GM21381 (cell line): Measurements from ENCODE around the gene ANLN.
"Not testable (repeated sequence)": the region's sequence is repeated elsewhere in the genome, so short reads cannot be mapped to it uniquely, and the experiment has no call there.

Source experiments
- ATAC-seq: cut with Tn5 transposase; IDR thresholded peaks from one replicate; pipeline ENCODE4 v1.9.1; 2021; ENCODE audit warnings: mild to moderate bottlenecking, moderate library complexity; ENCODE audit not compliant: unreplicated experiment

Gene ANLN

GRCh38 chr7:36464271-36464670 is 74.6 kb downstream of the ANLN start:
- no peak for ATAC-seq

GRCh38 chr7:36466001-36466400 is 76.3 kb downstream of the ANLN start:
- not testable (repeated sequence) for ATAC-seq

DNA sequence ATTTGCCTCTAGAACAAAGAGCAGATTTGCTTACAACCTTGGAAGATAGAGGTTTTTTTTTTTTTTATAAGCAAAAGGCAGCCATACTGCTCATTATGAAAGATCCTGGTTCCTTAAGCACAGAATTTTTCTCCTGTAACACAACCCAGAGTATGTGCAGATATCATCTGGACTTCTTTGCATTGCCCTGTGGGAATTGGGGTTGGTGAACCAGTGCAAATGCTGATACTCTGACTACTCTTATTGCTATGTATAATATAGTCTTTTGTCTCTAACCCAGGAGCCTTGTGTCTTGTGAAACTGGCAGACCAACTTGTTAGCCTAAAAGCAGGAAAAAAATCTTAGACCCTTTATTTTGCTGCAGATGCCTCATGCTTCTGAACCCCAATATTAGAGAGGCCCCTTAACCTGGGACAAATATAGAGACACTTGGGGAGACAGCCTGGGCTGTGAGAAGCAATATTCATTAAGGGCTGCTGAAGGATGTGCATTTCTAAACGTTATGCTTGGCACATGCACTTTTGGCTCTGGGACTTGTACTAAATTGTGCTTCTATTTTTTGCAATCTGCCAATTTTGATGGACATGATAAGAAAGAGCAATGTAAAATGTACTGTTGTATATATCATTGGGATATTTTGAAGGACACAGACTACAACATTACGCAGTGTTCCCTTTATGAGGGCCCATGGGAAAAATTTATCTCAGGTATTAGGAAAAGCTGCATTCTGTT is 78.9 kb downstream of the ANLN start:
- ATAC-seq = no peak

DNA sequence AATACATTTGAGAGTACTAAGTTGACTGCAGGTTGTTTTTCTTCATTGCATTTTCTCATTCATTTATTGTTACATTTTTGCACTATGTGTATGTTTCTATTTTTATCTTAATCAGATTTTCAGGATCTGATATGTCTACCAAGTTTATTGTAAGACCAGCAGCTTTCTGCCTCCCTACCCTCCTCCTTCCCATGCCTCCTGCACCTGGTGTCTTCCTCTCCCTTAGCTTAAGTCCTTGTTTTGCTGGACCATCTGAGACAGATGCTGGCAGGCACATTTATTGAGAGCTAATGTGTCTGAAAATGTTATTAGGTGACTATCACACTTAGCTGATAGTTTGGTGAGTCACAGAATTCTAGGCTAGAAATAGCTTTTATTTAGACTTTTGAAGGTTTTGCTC is 79.6 kb downstream of the ANLN start:
- ATAC-seq = no peak

DNA sequence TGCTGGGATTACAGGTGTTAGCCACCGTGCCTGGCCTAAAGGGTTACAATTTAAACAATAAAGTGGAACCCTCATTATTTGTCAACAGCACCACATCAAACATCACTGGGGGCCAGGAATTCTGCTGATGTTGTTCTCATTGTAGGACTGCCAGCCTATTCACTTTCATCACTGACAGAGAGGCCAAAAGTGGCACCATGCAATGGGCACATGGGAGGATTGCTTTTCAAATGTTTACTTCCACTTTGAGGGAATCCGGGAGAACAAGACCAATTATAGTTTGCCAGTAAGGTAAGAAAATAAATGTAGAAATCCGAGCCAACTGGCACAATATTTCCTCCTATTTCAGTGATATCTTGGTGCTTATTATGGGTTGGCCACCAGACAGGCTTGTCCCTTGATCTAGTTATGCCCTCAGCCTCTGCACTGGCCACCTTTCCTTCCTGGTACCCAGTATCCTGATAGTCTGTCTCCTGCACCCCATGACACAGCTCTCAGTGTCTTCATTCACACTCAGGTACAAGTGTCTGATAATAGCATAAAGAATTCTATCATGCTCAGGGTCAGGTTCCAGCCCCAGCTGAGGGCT is 82.6 kb downstream of the ANLN start:
- ATAC-seq = no peak

DNA sequence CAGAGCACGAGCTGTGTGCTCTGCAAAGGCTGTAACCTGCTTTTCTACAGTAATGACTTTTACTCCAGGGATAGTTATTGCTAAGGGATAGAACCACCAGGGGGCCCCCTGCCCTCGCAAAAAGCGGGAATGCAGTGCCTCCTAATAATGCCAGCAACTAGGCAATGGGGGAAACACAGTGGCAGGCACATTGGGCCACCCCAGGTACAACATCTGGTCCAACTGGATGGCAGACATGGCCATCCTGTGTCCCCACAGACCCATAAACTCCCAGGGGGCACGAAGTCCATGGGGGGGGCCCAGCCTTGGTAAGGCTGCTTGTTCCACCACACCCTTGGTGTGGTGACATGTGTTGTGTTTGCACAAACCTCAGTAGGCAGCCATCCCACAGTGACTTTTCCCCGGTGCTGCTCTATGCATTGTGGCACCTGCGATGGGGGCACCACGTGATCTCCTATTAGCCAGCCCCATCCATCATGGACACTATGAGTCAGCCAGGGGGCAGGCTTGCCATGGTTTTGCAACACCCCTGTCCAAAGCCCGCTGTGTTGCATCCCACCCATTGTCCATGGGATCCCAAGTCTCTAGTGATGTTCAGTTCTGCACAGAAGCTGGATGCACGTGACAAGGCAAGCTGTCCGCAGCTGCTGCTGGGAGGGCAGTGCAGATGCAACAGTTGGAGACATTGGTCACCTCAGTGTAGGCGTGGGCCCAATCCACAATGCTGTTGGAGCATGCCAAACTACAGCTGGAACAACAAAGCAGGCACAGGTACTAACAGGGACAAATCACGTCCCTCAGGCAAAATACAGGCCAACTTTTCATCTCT is 84.0 kb downstream of the ANLN start:
- no peak for ATAC-seq

DNA sequence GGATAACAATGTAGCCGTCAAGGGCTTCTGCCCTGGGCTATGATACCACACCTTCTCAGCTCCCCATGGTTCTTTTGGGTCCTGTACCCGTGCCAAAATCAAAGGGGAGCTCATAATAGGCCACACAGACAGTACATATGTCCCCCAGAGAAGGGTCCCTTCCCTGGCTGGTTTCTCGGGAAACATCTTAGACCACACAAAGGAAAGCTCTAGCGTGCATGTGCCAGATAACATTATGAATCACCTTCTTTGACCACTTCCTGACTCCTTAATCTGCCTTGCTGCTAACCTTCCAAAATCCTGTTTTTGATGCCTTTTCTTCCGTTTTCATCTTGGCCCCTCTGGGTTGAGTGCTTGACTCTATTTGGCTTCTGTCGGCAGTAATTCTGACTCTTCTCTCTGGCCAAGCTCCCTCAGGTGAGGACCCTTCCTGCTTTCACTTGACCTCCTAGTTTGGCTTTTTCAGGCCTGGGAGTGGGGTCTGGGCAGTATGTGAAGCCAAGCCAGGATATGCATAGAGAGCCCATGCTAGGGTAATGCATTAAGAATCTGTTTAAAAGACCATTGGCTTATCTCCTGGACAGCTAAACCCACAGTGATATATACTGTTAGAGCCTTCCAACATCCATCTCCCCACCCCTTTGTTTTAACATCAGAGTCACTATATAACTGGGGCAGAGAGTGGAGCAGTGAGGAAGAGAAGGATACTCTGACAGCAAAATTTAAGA is 84.8 kb downstream of the ANLN start:
- no peak for ATAC-seq

- ATAC-seq = no peak
Observed at GRCh38 chr7:36475011-36475342, 85.3 kb downstream of the ANLN start.

- no peak for ATAC-seq
Observed at GRCh38 chr7:36475381-36475780, 85.7 kb downstream of the ANLN start.

- ATAC-seq = no peak
Observed at GRCh38 chr7:36478745-36479144, 89.1 kb downstream of the ANLN start.

- ATAC-seq = not testable (repeated sequence)
Observed at GRCh38 chr7:36483853-36484252, 94.2 kb downstream of the ANLN start.

- ATAC-seq = no peak
Observed at GRCh38 chr7:36484265-36484664, 94.6 kb downstream of the ANLN start.

GRCh38 chr7:36486336-36486735 is 96.7 kb downstream of the ANLN start:
- ATAC-seq = no peak

GRCh38 chr7:36487756-36488336 is 98.2 kb downstream of the ANLN start:
- no peak for ATAC-seq

DNA sequence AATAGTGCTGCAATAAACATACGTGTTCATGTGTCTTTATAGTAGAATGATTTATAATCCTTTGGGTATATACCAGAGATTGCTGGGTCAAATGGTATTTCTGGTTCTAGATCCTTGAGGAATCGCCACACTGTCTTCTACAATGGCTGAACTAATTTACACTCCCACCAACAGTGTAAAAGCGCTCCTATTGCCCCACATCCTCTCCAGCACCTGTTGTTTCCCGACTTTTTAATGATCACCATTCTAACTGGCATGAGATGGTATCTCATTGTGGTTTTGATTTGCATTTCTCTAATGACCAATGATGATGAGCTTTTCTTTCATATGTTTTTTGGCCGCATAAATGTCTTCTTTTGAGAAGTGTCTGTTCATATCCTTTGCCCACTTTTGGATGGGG is 99.0 kb downstream of the ANLN start:
- ATAC-seq = not testable (repeated sequence)

- ATAC-seq = no peak
Observed at GRCh38 chr7:36490419-36490830, 100.8 kb downstream of the ANLN start.

DNA sequence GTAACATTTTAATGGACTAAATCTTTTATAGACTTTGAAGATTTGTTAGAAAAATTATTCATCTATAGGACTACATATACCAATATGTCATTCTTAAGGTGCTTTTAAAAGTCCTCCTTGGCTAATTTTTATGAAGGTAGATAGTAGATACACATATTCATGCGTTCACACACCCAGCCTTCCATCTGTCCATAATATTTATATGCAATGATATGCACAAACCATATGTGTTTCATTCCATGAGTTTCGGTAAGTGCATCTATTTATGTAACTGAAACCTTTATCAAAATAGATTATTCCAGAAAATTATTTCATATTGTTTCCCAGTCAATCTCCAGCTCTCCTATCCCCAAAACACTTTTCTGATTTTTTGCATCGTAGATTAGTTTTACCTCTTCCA is 101.7 kb downstream of the ANLN start:
- ATAC-seq = no peak

GRCh38 chr7:36496576-36496975 is 106.9 kb downstream of the ANLN start:
- no peak for ATAC-seq

DNA sequence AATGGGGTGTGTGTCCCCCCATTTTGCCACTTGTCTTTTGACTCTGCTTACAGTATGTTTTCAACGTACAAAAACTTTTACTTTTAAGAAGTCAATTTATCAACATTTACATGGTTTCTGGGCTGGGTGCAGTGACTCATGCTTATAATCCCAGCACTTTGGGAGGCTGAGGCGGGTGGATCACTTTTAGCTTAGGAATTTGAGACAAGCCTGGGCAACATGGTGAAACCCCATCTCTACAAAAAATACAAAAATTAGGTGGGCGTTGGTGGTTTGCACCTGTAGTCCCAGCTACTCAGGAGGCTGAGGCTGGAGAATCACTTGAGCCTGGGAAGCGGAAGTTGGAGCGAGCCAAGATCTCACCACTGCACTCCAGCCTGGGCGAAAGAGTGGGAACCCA is 107.5 kb downstream of the ANLN start:
- ATAC-seq = not testable (repeated sequence)

DNA sequence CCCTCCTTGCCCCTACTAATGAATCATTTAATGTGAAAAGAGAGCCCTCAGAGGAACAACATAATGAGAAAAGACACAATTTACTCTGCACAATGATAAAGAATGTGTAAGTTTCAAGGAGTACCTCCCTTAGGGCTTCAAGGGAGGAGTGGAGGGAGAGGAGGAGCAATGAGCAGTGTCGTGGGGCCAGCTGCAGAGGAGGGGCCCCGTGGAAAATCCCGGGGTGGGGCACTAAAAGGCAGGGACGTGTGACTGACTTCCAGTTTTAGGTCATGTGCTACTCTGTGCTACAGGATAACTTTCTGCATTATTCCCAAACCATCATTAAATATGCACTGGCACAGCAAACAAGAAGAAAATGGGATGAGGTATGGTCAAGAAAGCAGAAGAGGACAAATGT is 108.1 kb downstream of the ANLN start:
- ATAC-seq = no peak
